Neutrophil (primary cell): ENCODE data around the gene NNMT.

ENCODE experiments used
- H3K27ac ChIP-seq: fragments of 200-600 bp; sonication (generic); 2 replicates; pipeline ENCODE4 v1.5.1; 2016; ENCODE audit warnings: mild to moderate bottlenecking, moderate library complexity
- H3K27me3 ChIP-seq: fragments of 200-600 bp; sonication (generic); 2 replicates; pipeline ENCODE4 v1.6.0; 2016; ENCODE audit warnings: mild to moderate bottlenecking
- H3K36me3 ChIP-seq: fragments of 200-600 bp; sonication (generic); 2 replicates; pipeline ENCODE4 v1.5.1; 2017
- H3K4me1 ChIP-seq, 2 experiments: fragments of 200-600 bp in 1 of 2; sonication (generic) in 1 of 2; 1 replicate in 1 of 2; 2 replicates in 1 of 2; pipeline versions ENCODE4 v1.5.1 to v1.6.1; 2013 to 2016; ENCODE audit warnings: low read depth in 1 of 2, low read length in 1 of 2, mild to moderate bottlenecking in 1 of 2, moderate library complexity in 1 of 2; ENCODE audit not compliant: control insufficient read depth in 1 of 2, insufficient read depth in 1 of 2
- H3K4me3 ChIP-seq, 2 experiments: fragments of 200-600 bp in 1 of 2; sonication (generic) in 1 of 2; 1 replicate in 1 of 2; 2 replicates in 1 of 2; pipeline ENCODE4 v1.5.1; 2013 to 2016; ENCODE audit warnings: low read depth in 1 of 2, low read length in 1 of 2, mild to moderate bottlenecking in 1 of 2, moderate library complexity in 1 of 2
- H3K9me3 ChIP-seq: fragments of 200-600 bp; sonication (generic); 2 replicates; pipeline ENCODE4 v1.5.1; 2016
- TF ChIP-seq, protein P1 (sequence below): fragments of 200-600 bp; sonication (generic); IDR thresholded peaks from 2 replicates; pipeline ENCODE4 v1.5.1; 2016; ENCODE audit warnings: antibody characterized with exemption

Gene NNMT

DNA sequence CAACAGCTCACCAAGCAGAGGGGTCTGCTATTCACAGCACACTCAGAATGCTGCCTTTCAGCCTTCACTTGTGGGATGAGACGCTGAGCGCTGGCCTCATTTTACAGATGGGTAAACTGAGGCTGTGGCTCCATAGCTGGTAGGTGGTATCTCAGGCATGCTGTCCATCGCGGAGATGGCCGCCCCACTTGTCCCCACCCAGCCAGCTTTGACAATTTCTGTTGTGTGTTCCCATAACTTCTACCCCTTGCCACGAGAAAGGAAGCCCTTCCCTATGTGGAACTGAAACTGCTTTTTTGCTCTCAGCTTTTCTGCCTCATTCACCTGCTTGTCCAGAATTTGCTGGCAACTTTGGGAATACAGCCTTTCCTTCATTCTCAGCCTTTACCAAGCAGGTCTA lies 36.1 kb upstream of the NNMT start:
- Histone ChIP-seq H3K27ac (no peak overlapping the region), H3K36me3 (no peaks in the 10 kb centered on the region), H3K27me3 (peaks cover 30% of the 10 kb centered on the region), H3K9me3 (no peaks in the 10 kb centered on the region), H3K4me1 (peaks cover 10 to 12% of the 10 kb centered on the region in 2 experiments), H3K4me3 (no peak overlapping the region)
- TF ChIP-seq, protein P1, sequence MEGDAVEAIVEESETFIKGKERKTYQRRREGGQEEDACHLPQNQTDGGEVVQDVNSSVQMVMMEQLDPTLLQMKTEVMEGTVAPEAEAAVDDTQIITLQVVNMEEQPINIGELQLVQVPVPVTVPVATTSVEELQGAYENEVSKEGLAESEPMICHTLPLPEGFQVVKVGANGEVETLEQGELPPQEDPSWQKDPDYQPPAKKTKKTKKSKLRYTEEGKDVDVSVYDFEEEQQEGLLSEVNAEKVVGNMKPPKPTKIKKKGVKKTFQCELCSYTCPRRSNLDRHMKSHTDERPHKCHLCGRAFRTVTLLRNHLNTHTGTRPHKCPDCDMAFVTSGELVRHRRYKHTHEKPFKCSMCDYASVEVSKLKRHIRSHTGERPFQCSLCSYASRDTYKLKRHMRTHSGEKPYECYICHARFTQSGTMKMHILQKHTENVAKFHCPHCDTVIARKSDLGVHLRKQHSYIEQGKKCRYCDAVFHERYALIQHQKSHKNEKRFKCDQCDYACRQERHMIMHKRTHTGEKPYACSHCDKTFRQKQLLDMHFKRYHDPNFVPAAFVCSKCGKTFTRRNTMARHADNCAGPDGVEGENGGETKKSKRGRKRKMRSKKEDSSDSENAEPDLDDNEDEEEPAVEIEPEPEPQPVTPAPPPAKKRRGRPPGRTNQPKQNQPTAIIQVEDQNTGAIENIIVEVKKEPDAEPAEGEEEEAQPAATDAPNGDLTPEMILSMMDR = no peak

DNA sequence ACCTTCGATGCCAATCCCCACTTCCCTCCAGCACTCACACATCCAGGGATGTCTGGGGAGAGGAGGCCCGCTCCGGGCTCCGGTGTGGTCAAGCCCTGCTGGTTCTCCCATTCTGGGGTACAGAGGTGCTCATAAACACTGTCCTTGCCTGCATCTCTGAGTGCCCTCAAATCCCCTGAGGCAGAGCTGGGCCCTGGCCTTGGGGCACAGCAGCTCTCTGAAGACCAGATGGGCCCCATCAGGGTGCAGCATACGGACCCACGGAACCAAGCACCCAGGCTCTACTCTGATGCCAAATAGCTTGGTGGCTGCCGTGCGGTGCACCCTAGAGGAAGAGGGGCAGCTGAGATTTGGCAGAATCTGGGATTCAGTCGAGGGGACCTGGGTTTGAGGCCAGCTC lies 35.7 kb upstream of the NNMT start:
- no peak overlapping the region for H3K4me3 ChIP-seq
- TF ChIP-seq, protein P1 = no peak
- peaks cover 10 to 12% of the 10 kb centered on the region in 2 experiments for H3K4me1 ChIP-seq
- H3K27ac ChIP-seq = no peak overlapping the region
- no peaks in the 10 kb centered on the region for H3K9me3 ChIP-seq
- H3K27me3 ChIP-seq = peaks cover 35% of the 10 kb centered on the region
- no peaks in the 10 kb centered on the region for H3K36me3 ChIP-seq

DNA sequence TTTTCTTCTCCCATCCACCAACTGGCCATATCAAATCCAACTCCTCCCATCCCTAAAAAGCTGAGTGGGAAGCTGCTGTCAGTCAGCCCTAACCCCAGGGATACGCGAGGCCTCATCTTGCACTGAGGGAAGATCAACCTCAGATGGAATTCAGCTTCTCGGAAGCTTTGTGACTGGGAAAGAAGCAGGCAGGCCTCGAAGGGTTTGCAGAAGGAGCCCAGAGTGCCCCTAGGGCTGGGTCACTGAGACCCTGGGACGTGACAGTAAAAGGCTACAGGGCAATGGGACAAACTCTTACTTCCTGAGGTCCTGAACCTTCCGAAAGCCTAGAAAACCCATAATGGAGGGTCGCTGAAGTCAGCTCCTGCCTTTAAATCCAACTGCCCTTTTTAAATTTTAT lies 34.4 kb upstream of the NNMT start:
- TF ChIP-seq, protein P1 = no peak

DNA sequence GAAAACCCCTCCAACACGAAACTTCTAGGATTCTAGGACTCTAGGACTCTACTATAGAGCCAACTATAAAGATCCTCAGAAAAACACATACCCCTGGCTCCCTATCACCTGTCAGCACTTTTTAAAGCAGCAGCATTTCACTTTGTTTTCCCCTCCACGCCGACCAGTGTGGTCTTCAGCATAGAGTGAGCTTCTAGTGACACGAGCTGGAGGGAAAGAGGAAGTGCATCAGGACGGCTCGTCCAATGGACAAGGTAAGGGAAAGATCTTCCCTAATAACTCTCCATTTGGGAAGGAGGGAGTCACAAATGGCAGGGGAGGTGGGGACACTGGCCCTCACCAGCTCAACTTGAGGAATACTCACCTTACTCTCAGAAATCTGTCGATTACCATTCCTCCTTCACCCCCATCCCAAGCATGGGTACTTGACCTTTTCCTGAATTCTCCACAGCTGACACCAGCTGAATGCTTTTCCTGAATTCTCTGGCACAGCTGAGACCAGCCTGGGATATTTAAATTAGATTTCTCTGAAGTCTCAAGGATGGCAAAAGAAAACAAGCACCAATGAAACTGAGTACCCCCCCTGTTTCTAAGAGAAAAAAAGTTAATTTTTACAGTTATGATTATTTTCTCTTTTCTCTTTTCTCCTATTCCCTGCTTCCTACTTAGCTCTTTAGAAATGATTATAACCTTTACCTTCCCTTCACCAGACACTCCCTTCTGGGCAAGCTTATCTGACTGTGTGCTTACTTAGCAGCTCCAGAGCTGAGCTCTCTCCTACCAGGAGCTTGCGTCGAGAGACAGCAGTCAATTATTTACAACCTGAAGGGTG lies 33.3 kb upstream of the NNMT start:
- Histone ChIP-seq H3K4me1 (peaks cover 10 to 12% of the 10 kb centered on the region in 2 experiments), H3K27me3 (peaks cover 35% of the 10 kb centered on the region), H3K4me3 (no peak overlapping the region), H3K27ac (no peak overlapping the region), H3K9me3 (no peaks in the 10 kb centered on the region), H3K36me3 (no peaks in the 10 kb centered on the region)
- TF ChIP-seq, protein P1 = no peak

More for the DNA sequence above, 34.4 kb upstream of the NNMT start:
- peaks cover 35% of the 10 kb centered on the region for H3K27me3 ChIP-seq
- H3K27ac ChIP-seq = no peak overlapping the region
- peaks cover 10 to 12% of the 10 kb centered on the region in 2 experiments for H3K4me1 ChIP-seq
- H3K9me3 ChIP-seq = no peaks in the 10 kb centered on the region
- no peak overlapping the region for H3K4me3 ChIP-seq
- no peaks in the 10 kb centered on the region for H3K36me3 ChIP-seq

DNA sequence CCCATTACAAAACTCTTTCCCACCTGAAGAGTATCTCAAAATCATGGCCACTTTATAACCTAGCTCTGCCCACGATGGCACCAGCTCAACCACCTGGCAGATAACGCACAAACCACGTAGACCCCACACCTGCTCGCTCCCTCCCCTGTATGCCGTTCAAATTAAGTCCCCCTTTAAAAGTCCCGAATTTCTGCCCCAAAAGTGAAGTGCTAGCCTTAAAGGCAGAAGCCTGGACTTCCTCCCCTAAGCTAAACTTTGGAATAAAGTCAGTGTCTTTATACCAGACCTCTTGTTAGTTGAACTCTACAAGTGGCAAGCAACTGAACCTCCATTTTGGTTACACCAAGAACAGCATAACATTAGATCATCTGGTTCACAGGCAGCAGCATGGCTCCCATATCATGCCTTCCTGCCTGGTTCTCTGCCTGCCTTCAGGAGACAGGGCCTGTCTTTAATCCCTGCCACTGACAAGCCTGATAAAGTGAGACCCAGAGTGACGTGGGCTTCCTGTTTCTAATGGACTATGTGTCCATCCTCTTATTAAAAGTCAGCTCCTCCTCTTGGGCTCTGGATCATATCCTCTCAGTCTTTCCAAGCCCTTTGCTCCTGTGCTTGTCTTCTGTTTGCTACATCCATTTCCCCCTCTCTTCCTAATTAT lies 32.6 kb upstream of the NNMT start:
- Histone ChIP-seq H3K4me1 (peaks cover 7% of the 10 kb centered on the region in 2 experiments), H3K27ac (no peak overlapping the region), H3K9me3 (no peaks in the 10 kb centered on the region), H3K4me3 (no peak overlapping the region), H3K36me3 (no peaks in the 10 kb centered on the region), H3K27me3 (peaks cover 35% of the 10 kb centered on the region)
- TF ChIP-seq, protein P1 = no peak
